PC-9 (cell line): Measurements from ENCODE around the gene MYO3B.

ENCODE experiments used
- CTCF ChIP-seq: fragments of 200-600 bp; sonication (generic); conservative IDR thresholded peaks from 2 replicates; pipeline ENCODE4 v1.6.1; 2017; ENCODE audit warnings: mixed run types, antibody characterized with exemption, mild to moderate bottlenecking, moderate library complexity
- EZH2 ChIP-seq: fragments of 200-600 bp; sonication (generic); IDR thresholded peaks from 2 replicates; pipeline ENCODE4 v1.8.0; 2017; ENCODE audit warnings: antibody characterized with exemption, low read depth

DNA sequence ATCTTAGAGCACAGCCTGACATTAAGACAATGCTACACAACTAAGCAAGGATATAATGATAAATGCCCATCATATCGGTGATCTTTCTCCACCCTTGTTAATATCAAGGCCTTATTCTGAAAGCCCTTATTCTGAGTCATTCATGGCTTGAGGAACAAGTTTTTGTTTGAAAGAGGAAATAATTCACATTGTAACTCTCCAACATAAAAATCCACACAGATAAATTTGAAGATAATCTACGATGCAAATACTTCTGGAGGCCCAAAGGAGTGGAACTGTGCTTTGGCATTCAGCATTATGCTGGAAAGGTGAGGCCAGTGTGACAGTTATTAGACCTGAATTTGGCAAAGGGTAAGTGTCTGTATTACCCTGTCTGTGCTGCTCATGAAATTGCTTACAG lies 227.4 kb downstream of the MYO3B start:
- no peak for TF ChIP-seq CTCF
- TF ChIP-seq EZH2: no peak
